GM21619 (cell line): Measurements from ENCODE around the gene CPAMD8.

ENCODE experiments used
- ATAC-seq: cut with Tn5 transposase; IDR thresholded peaks from one replicate; pipeline ENCODE4 v1.9.1; 2021; ENCODE audit not compliant: unreplicated experiment

The CPAMD8 gene

DNA sequence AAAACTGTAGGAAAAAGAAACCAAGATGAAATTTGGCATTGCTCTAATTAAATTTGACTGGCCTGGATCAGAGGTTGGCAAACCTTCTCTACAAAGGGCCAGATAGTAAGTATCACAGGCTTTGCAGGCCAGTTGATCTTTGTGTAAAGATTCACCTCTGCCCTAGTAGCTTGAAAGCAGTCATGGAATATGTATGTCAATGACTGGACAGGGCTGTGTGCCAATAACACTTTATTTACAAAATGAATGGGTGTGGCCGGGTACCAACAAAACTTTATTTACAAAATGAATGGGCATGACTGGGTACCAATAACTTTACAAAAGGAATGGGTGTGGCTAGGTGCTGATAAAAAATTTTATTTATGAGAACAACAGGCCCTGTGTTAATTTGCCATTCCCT lies 177.4 kb downstream of the CPAMD8 start:
- ATAC-seq: no peak

DNA sequence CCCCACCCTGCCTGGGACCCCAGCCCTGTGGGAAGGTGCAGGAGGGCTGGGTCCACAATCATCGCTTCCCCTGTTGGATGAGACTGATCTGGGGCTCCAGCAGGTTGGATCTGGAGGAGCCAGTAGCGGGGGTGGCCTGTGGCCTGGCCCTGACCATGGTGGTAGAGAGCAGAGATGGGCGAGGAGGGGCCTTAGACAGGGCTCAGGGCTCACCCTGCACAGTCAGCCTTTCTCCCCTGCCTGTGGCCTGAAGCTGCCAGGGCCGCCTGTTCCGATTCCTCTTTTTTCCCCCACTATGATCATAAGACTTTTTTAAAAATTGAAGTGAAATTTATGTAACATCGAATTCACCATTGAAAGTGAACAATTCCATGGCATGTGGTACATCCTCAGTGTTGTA lies 179.2 kb downstream of the CPAMD8 start:
- no peak for ATAC-seq

DNA sequence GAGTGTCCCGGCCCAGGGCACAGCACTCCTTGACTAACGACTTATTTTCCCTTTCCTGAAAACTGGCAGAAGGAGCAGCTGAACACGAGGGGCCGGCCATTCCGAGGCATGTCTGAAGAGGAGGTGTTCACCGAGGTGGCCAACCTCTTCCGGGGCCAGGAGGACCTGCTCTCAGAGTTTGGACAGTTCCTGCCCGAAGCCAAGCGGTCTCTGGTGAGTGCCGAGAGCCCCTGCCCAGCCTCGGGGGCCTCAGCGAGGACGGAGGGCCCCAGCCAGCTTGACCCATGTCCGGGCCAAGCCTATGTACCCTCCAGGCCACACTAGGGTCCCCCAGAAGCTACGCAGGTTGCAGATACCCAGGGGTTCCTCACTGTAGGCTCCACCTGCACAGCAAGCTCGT lies 179.7 kb downstream of the CPAMD8 start:
- ATAC-seq: no peak
